Upper lobe of left lung (tissue), 6 donors: Measurements from ENCODE around the gene KCNIP3. TPM values are rescaled to one million over a fixed set of nuclear protein-coding genes. Genes with fewer than 3 reads are reported as not detected.
"Not testable (repeated sequence)": the region's sequence is repeated elsewhere in the genome, so short reads cannot be mapped to it uniquely, and the experiment has no call there.

Experiments
- ATAC-seq, 2 donors: fragments of 200-7000 bp; cut with Tn5 transposase; one replicate each; pipeline ENCODE4 v1.9.1; 2022; ENCODE audit warnings: mild to moderate bottlenecking in 2 of 2, moderate library complexity in 2 of 2; ENCODE audit not compliant: low FRiP score in 2 of 2
- DNase-seq, 2 donors: peaks; one replicate each; pipeline ENCODE4 v3.0.0-alpha.2; 2019 to 2020
- H3K27ac ChIP-seq, 4 donors: fragments of 200-600 bp; sonication (generic); one replicate each; pipeline ENCODE4 v1.5.1; 2016 to 2019
- H3K27me3 ChIP-seq, 4 donors: fragments of 200-600 bp; sonication (generic); one replicate each; pipeline ENCODE4 v1.5.1; 2017 to 2019
- H3K36me3 ChIP-seq, 4 donors: fragments of 200-600 bp; sonication (generic); one replicate each; pipeline ENCODE4 v1.5.1; 2016 to 2019
- H3K4me1 ChIP-seq, 4 donors: fragments of 200-600 bp; sonication (generic); one replicate each; pipeline ENCODE4 v1.5.1; 2018 to 2019
- H3K4me3 ChIP-seq, 4 donors: fragments of 200-600 bp; sonication (generic); one replicate each; pipeline ENCODE4 v1.5.1; 2017 to 2019; ENCODE audit warnings: mild to moderate bottlenecking in 2 of 4, moderate library complexity in 1 of 4
- H3K9me3 ChIP-seq, 4 donors: fragments of 200-600 bp; sonication (generic); one replicate each; pipeline ENCODE4 v1.5.1; 2018 to 2019
- EP300 ChIP-seq, 4 donors: sonication (generic); formaldehyde crosslinking; IDR thresholded peaks; one replicate each; pipeline ENCODE4 v1.5.1; 2017; ENCODE audit warnings: antibody characterized with exemption in 4 of 4, control low read depth in 2 of 4
- POLR2A ChIP-seq, 4 donors: fragments of 450-650 bp; IDR thresholded peaks; one replicate each; pipeline ENCODE4 v1.5.1; 2016 to 2017; ENCODE audit warnings: antibody characterized with exemption in 4 of 4, mild to moderate bottlenecking in 2 of 4
- POLR2AphosphoS5 ChIP-seq, 2 donors: sonication (generic); formaldehyde crosslinking; IDR thresholded peaks; one replicate each; pipeline ENCODE4 v1.5.1; 2017; ENCODE audit warnings: antibody characterized with exemption in 2 of 2
- WGBS, 2 donors: methylation state at CpG; one replicate each; pipeline ENCODE4 v1.1.5; 2017 to 2018; 5-methylcytosine and 5-hydroxymethylcytosine counted together
- total RNA-seq, 6 donors: library from RNA; depleted of rRNA in 4 of 6; stranded (reverse); fragments of >200 nt in 4 of 6; gene quantifications; one replicate each; pipeline versions ENCODE4 v1.1.0 to v1.2.1, GENCODE V29; 2016 to 2021
- TF ChIP-seq, protein P1 (sequence below), 6 experiments: fragments of 450-650 bp in 4 of 6; fragments of 200-600 bp in 2 of 6; sonication (generic) in 2 of 6; IDR thresholded peaks; one replicate each; pipeline ENCODE4 v1.5.1; 2016 to 2019; ENCODE audit warnings: antibody characterized with exemption in 6 of 6
- donor health status: DM: no; HTN: no; CAD: no; lungs with moderate emphysema.
- donor health status: DM: no; HTN: yes; CAD: no; lungs with severe emphysema.

KCNIP3 gene
- total RNA-seq, 6 donors from 2014 or later: 1.0 to 5.9 (median 2.5) TPM

DNA sequence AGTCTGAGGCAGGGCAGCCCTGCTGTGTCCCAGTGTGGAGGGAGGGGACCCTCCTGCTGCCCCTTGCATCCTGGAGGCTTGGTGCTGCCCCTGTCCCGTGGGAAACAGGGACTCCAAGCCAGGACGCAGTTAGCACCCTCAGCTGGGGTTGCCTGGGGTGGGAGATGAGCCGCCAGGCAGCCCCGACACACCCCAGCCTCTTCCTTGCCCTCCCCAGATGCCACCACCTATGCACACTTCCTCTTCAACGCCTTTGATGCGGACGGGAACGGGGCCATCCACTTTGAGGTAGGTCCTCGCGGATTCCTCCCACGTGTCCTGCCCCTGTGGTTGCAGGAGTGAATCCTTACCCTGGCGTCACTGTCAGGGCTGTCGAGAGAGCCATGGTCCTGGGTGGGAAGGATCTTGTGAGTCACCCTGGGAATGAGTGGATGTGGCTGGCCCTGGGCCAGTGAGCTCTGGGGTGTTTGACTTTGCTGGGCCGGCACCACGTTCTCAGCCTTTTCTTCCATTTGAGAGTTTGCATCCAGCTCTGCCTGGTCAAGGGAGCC lies 77.8 kb downstream of the KCNIP3 start:
- peaks cover 0 to 1% (median 0%) of the 10 kb centered on the region in 4 donors for H3K27me3 ChIP-seq
- no peak overlapping the region for H3K4me3 ChIP-seq
- no peak overlapping the region for H3K27ac ChIP-seq
- TF ChIP-seq POLR2AphosphoS5 (IDR thresholded peaks at IDR 0.05) (no peak), POLR2A (IDR thresholded peaks at IDR 0.05) (no peak), EP300 (IDR thresholded peaks at IDR 0.05) (no peak)
- TF ChIP-seq, protein P1, sequence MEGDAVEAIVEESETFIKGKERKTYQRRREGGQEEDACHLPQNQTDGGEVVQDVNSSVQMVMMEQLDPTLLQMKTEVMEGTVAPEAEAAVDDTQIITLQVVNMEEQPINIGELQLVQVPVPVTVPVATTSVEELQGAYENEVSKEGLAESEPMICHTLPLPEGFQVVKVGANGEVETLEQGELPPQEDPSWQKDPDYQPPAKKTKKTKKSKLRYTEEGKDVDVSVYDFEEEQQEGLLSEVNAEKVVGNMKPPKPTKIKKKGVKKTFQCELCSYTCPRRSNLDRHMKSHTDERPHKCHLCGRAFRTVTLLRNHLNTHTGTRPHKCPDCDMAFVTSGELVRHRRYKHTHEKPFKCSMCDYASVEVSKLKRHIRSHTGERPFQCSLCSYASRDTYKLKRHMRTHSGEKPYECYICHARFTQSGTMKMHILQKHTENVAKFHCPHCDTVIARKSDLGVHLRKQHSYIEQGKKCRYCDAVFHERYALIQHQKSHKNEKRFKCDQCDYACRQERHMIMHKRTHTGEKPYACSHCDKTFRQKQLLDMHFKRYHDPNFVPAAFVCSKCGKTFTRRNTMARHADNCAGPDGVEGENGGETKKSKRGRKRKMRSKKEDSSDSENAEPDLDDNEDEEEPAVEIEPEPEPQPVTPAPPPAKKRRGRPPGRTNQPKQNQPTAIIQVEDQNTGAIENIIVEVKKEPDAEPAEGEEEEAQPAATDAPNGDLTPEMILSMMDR (IDR thresholded peaks at IDR 0.05): no peak
- ATAC-seq (peak in 1 of 2 donors; percentile 25), DNase-seq (no peak)
- no peaks in the 10 kb centered on the region for H3K4me1 ChIP-seq
- H3K36me3 ChIP-seq: no peaks in the 10 kb centered on the region
- no peaks in the 10 kb centered on the region for H3K9me3 ChIP-seq
- WGBS, 2 donors: 59 to 77% methylated on average over 10 to 15 of the region's 15 CpGs

DNA sequence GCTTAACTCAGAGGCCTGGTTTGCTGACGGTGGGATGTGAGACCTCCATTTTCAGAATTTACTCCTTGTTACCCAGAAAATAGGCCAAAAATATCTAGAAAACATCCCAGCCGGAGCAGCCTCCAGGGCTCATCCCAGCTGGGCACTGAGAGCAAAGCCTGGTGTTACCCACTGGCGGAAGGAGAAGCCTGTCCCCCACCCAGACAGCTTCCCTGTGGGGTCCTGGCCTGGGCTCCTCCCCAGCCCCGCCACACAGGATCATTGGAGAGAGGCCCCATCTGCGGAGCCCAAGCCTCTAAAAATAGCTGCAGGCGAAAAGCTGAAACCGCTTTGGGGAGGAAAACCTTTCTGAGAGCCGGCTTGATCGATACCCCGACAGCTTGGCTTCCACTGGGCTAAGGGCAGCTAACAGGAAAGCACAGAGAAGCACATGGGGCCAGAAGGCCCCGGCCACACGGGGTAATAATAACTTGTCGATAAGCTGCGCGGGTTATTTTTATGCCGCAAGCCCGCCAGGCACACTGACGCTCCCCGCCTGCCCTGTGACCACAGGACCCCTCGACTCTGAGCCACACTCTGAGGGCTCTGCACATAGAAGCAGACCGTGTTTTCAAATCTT lies 78.5 kb downstream of the KCNIP3 start:
- ATAC-seq: no peak
- H3K4me1 ChIP-seq: no peaks in the 10 kb centered on the region
- no peaks in the 10 kb centered on the region for H3K9me3 ChIP-seq
- 82 to 87% methylated on average over 21 of the region's 21 CpGs for WGBS, 2 donors
- H3K36me3 ChIP-seq: no peaks in the 10 kb centered on the region
- H3K27ac ChIP-seq: no peak overlapping the region
- H3K4me3 ChIP-seq: no peak overlapping the region
- DNase-seq: no peak
- TF ChIP-seq POLR2AphosphoS5 (IDR thresholded peaks at IDR 0.05) (no peak), EP300 (IDR thresholded peaks at IDR 0.05) (no peak), POLR2A (IDR thresholded peaks at IDR 0.05) (no peak)
- TF ChIP-seq, protein P1 (IDR thresholded peaks at IDR 0.05): no peak
- no peaks in the 10 kb centered on the region for H3K27me3 ChIP-seq

DNA sequence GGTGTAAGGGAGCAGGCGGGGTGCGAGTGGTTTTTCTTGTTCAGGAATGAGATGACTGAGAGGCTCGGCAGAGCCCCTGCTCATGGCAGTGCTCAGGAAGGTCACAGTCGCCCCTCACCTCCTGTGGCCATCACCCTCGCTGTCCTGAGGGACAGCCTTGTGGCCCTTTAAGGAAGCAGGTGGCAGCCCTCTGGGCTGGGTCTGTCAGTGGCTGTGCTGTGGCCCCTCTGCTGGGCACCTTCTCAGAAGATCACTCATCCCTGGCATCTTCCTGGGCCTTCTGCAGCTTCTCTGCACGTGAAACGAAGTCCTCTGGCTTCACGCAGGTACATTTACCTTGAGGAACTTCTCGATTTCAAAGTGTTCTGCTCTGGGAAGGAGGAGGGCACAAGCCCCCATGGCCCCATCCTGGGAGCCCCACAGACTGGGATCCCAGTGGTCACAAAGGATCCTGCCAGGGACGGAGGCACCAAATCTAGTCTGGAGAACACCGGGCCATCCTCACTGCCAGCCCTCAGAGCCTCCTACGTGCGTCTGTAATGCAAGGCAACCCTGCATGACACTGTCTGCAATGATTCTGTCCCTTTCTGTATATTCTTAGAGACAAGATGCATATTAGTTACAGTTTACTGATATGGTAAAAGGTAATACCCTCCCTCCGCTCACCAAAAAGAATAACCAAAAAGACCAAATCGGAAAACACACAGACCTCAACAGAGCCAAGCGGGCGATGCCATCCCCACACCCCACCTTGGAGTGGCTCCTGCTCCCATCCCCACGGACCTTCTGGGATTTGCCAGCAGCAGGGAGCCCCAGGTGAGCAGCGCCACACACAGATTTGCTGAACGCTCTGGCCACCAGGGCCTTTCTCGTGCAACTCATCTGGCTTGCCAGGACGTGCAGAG lies 79.4 kb downstream of the KCNIP3 start:
- no peak overlapping the region for H3K27ac ChIP-seq
- no peaks in the 10 kb centered on the region for H3K36me3 ChIP-seq
- 85 to 92% methylated on average over 13 to 21 of the region's 22 CpGs for WGBS, 2 donors
- ATAC-seq (no peak), DNase-seq (no peak)
- H3K4me3 ChIP-seq: no peak overlapping the region
- TF ChIP-seq POLR2A (IDR thresholded peaks at IDR 0.05) (no peak), EP300 (IDR thresholded peaks at IDR 0.05) (no peak), POLR2AphosphoS5 (IDR thresholded peaks at IDR 0.05) (no peak)
- TF ChIP-seq, protein P1 (IDR thresholded peaks at IDR 0.05): no peak
- H3K4me1 ChIP-seq: no peaks in the 10 kb centered on the region
- H3K27me3 ChIP-seq: no peaks in the 10 kb centered on the region
- H3K9me3 ChIP-seq: no peaks in the 10 kb centered on the region

DNA sequence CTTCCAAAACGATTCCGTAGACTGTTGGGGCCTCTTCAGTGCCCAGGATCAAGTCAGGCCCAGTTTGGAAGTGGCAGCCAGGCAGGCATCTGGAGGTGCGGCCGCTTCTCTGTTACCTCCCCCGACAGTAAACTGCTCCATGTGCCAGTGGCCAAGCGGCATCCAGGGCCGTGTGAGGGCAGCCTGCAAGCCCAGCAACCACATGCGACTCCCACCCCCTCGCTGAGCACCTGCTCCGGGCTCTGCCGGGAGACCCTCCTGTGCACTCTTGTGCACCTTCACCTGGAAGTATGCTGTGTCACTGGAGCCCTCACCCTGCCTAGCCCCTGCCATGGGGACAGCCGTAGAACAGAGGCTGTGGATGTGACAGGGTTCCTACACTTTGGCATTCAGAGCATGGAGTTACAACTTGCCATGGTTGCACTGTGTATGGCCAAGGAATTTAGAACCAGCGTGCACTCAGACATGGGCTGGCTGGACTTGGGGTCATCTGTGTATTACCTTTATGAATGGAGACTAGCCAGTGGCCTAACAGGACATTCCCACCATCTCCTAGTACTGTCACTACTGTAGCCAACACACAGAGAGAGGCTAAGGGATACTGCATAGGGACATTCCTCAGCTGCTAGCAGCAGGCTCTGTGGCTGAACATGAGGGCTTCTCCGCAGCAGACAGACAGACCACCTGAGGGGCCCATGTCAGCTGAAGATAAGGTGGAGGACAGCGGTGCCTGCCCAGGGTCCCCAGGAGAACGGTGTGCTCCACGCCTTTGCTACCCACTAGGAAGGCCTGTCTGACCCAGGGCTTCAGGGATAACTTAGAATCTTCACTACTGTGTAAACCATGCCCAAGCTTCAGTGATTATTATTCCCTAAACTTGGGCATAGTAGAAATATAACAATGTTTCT lies 80.3 kb downstream of the KCNIP3 start:
- Histone ChIP-seq H3K4me3 (no peak overlapping the region), H3K9me3 (no peaks in the 10 kb centered on the region), H3K4me1 (no peaks in the 10 kb centered on the region), H3K36me3 (no peaks in the 10 kb centered on the region), H3K27me3 (no peaks in the 10 kb centered on the region), H3K27ac (no peak overlapping the region)
- TF ChIP-seq POLR2A (IDR thresholded peaks at IDR 0.05) (no peak), EP300 (IDR thresholded peaks at IDR 0.05) (no peak), POLR2AphosphoS5 (IDR thresholded peaks at IDR 0.05) (no peak)
- TF ChIP-seq, protein P1 (IDR thresholded peaks at IDR 0.05): no peak
- ATAC-seq (no peak), DNase-seq (no peak)
- 86 to 90% methylated on average over 5 to 15 of the region's 17 CpGs for WGBS, 2 donors

DNA sequence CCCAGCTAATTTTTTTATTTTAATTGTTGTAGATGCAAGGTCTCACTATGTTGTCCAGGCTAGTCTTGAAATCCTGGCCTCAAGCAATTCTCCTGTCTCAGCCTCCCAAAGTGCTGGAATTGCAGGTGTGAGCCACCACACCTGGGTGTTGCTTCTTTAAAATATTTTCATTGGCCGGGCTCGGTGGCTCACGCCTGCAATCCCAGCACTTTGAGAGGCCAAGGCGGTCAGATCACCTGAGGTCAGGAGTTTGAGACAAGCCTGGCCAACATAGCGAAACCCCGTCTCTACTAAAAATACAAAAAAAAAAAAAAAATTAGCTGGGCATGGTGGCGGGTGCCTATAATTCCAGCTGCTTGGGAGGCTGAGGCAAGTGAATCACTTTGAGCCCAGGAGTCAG lies 81.1 kb downstream of the KCNIP3 start:
- H3K36me3 ChIP-seq, H3K27ac ChIP-seq, H3K4me1 ChIP-seq, DNase-seq, ATAC-seq, H3K27me3 ChIP-seq, H3K9me3 ChIP-seq, H3K4me3 ChIP-seq: not testable (repeated sequence)
- 96 to 97% methylated on average over 7 of the region's 7 CpGs for WGBS, 2 donors
